HG03565 (cell line): ENCODE results near the gene HOMER1.
"Not testable (repeated sequence)": the region's sequence is repeated elsewhere in the genome, so short reads cannot be mapped to it uniquely, and the experiment has no call there.

Experiments used
- ATAC-seq: cut with Tn5 transposase; IDR thresholded peaks from one replicate; pipeline ENCODE4 v1.9.1; 2021; ENCODE audit warnings: mild to moderate bottlenecking, moderate library complexity; ENCODE audit not compliant: unreplicated experiment

The HOMER1 gene

GRCh38 chr5:79518718-79519117 is 4.8 kb upstream of the HOMER1 start:
- ATAC-seq: no peak

- no peak for ATAC-seq
These were observed 3.7 kb upstream of the HOMER1 start for GRCh38 chr5:79517601-79518000.

- ATAC-seq: no peak
These were observed 3.1 kb upstream of the HOMER1 start for GRCh38 chr5:79516986-79517385.

GRCh38 chr5:79516331-79516730 is 2.4 kb upstream of the HOMER1 start:
- ATAC-seq: not testable (repeated sequence)

- peak; percentile 77 for ATAC-seq
These were observed 614 bp upstream of the HOMER1 start for GRCh38 chr5:79514391-79515105.

- no peak for ATAC-seq
These were observed 628 bp downstream of the HOMER1 start for GRCh38 chr5:79513308-79513703.

GRCh38 chr5:79512471-79513307 is 1.2 kb downstream of the HOMER1 start:
- no peak for ATAC-seq

- no peak for ATAC-seq
These were observed 1.9 kb downstream of the HOMER1 start for GRCh38 chr5:79512049-79512448.

- no peak for ATAC-seq
These were observed 3.3 kb downstream of the HOMER1 start for GRCh38 chr5:79510638-79511037.

- ATAC-seq: no peak
These were observed 4.6 kb downstream of the HOMER1 start for GRCh38 chr5:79509244-79509885.

- ATAC-seq: no peak
These were observed 5.1 kb downstream of the HOMER1 start for GRCh38 chr5:79508794-79509193.

GRCh38 chr5:79508354-79508753 is 5.6 kb downstream of the HOMER1 start:
- no peak for ATAC-seq

- no peak for ATAC-seq
These were observed 6.4 kb downstream of the HOMER1 start for GRCh38 chr5:79507251-79508205.

GRCh38 chr5:79505138-79505537 is 8.8 kb downstream of the HOMER1 start:
- ATAC-seq: no peak

- ATAC-seq: no peak
These were observed 10.0 kb downstream of the HOMER1 start for GRCh38 chr5:79503794-79504495.

- no peak for ATAC-seq
These were observed 14.2 kb downstream of the HOMER1 start for GRCh38 chr5:79499640-79500273.

GRCh38 chr5:79495311-79495710 is 18.6 kb downstream of the HOMER1 start:
- no peak for ATAC-seq

- no peak for ATAC-seq
These were observed 20.2 kb downstream of the HOMER1 start for GRCh38 chr5:79493596-79494345.
